HL-60 (cell line): Measurements from ENCODE around the gene CTDSP1.

Source experiments
- DNase-seq, 2 experiments: peaks; one replicate each; pipeline ENCODE4 v3.0.0-alpha.2; 2010 to 2020; ENCODE audit warnings: low read depth in 1 of 2, low spot score in 1 of 2
- H3K27ac ChIP-seq: fragments of 250-450 bp; sonication (Bioruptor Pico); replicated peaks from 2 replicates; pipeline ENCODE4 v1.5.1; 2020; ENCODE audit warnings: mild to moderate bottlenecking, moderate library complexity
- H3K27me3 ChIP-seq: fragments of 250-450 bp; sonication (Bioruptor Pico); 2 replicates; pipeline ENCODE4 v1.5.1; 2021; ENCODE audit warnings: mild to moderate bottlenecking, moderate library complexity; ENCODE audit not compliant: insufficient read depth, poor library complexity, severe bottlenecking
- H3K4me3 ChIP-seq: replicated peaks from 2 replicates; pipeline ENCODE4 v1.5.1; 2011; ENCODE audit warnings: mild to moderate bottlenecking, control low read depth, low read length; ENCODE audit not compliant: insufficient read depth
- GABPA ChIP-seq: IDR thresholded peaks from 2 replicates; pipeline ENCODE4 v1.6.1; 2012; ENCODE audit warnings: low read depth
- POLR2AphosphoS5 ChIP-seq: IDR thresholded peaks from 2 replicates; pipeline ENCODE4 v1.6.1; 2012; ENCODE audit warnings: low read depth
- SPI1 ChIP-seq: IDR thresholded peaks from 2 replicates; pipeline ENCODE4 v1.6.1; 2012; ENCODE audit warnings: low read depth, mild to moderate bottlenecking, borderline replicate concordance
- TF ChIP-seq, protein P1 (sequence below): IDR thresholded peaks from one replicate; pipeline ENCODE4 v1.5.1; 2011; ENCODE audit warnings: low read length, control low read depth, inconsistent platforms; ENCODE audit not compliant: insufficient read depth
- TF ChIP-seq, protein P2 (sequence below): IDR thresholded peaks from 2 replicates; pipeline ENCODE4 v1.6.1; 2012; ENCODE audit warnings: low read depth; ENCODE audit not compliant: insufficient replicate concordance

The CTDSP1 gene

DNA sequence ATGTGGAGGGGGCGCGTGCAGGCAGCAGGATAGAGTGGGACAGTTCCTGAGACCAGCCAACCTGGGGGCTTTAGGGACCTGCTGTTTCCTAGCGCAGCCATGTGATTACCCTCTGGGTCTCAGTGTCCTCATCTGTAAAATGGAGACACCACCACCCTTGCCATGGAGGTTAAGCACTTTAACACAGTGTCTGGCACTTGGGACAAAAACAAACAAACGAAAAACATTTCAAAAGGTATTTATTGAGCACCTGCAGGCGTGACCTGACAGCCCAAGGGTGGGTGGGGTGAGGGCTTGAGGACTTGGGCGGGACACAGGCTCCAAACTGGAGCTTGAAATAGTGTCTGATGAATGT is 4.6 kb upstream of the CTDSP1 start:
- Histone ChIP-seq H3K27me3 (no peaks in the 10 kb centered on the region), H3K4me3 (no peak overlapping the region), H3K27ac (peak overlapping the region; percentile 100)
- no peak for DNase-seq
- TF ChIP-seq, protein P1, sequence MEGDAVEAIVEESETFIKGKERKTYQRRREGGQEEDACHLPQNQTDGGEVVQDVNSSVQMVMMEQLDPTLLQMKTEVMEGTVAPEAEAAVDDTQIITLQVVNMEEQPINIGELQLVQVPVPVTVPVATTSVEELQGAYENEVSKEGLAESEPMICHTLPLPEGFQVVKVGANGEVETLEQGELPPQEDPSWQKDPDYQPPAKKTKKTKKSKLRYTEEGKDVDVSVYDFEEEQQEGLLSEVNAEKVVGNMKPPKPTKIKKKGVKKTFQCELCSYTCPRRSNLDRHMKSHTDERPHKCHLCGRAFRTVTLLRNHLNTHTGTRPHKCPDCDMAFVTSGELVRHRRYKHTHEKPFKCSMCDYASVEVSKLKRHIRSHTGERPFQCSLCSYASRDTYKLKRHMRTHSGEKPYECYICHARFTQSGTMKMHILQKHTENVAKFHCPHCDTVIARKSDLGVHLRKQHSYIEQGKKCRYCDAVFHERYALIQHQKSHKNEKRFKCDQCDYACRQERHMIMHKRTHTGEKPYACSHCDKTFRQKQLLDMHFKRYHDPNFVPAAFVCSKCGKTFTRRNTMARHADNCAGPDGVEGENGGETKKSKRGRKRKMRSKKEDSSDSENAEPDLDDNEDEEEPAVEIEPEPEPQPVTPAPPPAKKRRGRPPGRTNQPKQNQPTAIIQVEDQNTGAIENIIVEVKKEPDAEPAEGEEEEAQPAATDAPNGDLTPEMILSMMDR, result no peak
- no peak for TF ChIP-seq GABPA
- TF ChIP-seq, protein P2, sequence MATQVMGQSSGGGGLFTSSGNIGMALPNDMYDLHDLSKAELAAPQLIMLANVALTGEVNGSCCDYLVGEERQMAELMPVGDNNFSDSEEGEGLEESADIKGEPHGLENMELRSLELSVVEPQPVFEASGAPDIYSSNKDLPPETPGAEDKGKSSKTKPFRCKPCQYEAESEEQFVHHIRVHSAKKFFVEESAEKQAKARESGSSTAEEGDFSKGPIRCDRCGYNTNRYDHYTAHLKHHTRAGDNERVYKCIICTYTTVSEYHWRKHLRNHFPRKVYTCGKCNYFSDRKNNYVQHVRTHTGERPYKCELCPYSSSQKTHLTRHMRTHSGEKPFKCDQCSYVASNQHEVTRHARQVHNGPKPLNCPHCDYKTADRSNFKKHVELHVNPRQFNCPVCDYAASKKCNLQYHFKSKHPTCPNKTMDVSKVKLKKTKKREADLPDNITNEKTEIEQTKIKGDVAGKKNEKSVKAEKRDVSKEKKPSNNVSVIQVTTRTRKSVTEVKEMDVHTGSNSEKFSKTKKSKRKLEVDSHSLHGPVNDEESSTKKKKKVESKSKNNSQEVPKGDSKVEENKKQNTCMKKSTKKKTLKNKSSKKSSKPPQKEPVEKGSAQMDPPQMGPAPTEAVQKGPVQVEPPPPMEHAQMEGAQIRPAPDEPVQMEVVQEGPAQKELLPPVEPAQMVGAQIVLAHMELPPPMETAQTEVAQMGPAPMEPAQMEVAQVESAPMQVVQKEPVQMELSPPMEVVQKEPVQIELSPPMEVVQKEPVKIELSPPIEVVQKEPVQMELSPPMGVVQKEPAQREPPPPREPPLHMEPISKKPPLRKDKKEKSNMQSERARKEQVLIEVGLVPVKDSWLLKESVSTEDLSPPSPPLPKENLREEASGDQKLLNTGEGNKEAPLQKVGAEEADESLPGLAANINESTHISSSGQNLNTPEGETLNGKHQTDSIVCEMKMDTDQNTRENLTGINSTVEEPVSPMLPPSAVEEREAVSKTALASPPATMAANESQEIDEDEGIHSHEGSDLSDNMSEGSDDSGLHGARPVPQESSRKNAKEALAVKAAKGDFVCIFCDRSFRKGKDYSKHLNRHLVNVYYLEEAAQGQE, result no peak
- TF ChIP-seq POLR2AphosphoS5, result no peak

DNA sequence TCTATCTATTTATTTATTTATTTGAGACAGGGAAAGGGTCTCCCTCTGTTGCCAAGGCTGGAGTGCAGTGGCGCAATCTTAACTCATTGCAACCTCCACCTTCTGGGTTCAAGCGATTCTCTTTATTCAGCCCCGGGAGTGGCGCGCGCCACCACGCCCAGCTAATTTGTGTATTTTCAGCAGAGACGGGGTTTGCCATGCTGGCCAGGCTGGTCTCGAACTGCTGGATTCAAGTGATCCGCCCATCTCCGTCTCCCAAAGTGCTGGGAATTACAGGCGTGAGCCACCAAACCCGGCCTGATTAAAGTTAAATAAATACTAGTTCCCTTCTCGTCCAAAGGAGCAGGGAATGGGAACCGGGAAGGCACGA is 4.2 kb upstream of the CTDSP1 start:
- no peak for DNase-seq
- H3K27me3 ChIP-seq, result no peaks in the 10 kb centered on the region
- H3K4me3 ChIP-seq, result peak overlapping the region; percentile 26
- TF ChIP-seq, protein P2, result no peak
- H3K27ac ChIP-seq, result peak overlapping the region; percentile 100

- no peaks in the 10 kb centered on the region for H3K27me3 ChIP-seq
- H3K27ac ChIP-seq, result peak overlapping the region; percentile 100
- H3K4me3 ChIP-seq, result peak overlapping the region; percentile 37
- DNase-seq, result peak; percentile 95 to 97
- TF ChIP-seq SPI1 (peak; percentile 16; the same call in 1 of the 2 replicates), POLR2AphosphoS5 (peak; percentile 48; the same call in 1 of the 2 replicates), GABPA (no peak)
- TF ChIP-seq, protein P1, result peak; percentile 36
- TF ChIP-seq, protein P2, result peak; percentile 35
Measured at GRCh38 chr2:218395826-218396687, 3.6 kb upstream of the CTDSP1 start.
